ENCODE measurements around the gene HIVEP1.
A peak's percentile ranks its signal among the peaks of the same experiment; 100 is the strongest.

The HIVEP1 gene

DNA sequence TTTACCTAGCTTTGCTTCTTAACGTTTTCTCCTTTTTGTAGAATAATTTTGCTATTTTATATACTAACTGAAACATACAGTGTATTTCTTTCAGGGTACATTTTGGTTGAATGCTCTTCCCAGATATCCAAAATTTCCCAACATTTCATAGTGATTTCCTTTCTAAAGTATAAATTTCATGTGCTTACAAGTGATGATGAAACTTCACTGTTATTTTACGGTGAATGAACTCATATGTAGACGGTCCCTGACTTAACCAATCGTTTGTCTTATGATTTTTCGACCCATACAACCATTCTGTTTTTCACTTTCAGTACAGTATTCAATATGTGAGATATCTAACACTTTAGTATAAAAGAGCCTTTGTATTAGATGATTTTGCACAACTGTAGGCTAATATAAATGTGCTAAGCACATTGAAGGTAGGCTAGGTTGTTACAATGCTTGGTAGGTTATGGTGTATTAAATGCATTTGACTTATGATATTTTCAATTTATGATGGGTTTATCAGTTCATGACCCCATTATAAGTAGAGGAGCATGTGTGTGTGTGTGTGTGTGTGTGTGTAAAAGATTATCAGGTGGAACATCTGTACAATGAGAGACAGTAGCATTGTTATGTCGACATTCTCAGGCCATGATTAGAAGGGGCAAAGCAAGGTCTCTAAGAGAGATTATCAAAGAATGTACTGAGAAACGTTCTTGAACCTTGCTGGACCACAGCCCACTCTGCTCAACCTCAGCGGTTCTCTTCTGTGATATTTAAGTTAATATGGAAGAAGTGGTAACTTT lies 20.9 kb downstream of the HIVEP1 start:
- DNase-seq (ENCODE audit: low read depth) = no peak
- TF ChIP-seq, protein P1, sequence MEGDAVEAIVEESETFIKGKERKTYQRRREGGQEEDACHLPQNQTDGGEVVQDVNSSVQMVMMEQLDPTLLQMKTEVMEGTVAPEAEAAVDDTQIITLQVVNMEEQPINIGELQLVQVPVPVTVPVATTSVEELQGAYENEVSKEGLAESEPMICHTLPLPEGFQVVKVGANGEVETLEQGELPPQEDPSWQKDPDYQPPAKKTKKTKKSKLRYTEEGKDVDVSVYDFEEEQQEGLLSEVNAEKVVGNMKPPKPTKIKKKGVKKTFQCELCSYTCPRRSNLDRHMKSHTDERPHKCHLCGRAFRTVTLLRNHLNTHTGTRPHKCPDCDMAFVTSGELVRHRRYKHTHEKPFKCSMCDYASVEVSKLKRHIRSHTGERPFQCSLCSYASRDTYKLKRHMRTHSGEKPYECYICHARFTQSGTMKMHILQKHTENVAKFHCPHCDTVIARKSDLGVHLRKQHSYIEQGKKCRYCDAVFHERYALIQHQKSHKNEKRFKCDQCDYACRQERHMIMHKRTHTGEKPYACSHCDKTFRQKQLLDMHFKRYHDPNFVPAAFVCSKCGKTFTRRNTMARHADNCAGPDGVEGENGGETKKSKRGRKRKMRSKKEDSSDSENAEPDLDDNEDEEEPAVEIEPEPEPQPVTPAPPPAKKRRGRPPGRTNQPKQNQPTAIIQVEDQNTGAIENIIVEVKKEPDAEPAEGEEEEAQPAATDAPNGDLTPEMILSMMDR (conservative IDR thresholded peaks at IDR 0.05; ENCODE audit: low read depth, low read length) = no peak
- H3K4me3 ChIP-seq (ENCODE audit: low read depth, low read length) = no peak overlapping the region

DNA sequence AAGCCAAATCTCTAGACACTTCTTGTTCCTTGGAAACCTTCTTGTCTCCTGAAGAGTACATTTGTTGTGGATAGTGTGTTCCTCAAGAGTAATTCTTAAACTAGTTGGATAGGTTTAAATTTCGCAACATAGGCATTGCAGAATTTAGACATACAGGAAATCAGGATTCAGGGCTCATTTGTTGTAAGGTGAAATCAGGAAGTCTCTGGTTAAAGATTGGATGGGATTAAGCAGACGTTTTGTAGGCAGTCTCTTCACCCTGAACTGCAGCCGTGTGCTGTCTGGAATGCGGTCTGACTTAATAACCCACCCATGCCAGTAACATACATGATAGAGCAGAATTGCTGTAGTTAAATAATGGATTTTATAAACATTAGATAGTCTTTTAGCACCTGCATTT lies 21.7 kb downstream of the HIVEP1 start:
- peak; percentile 64 for DNase-seq (ENCODE audit: low read depth)
- H3K4me3 ChIP-seq (ENCODE audit: low read depth, low read length) = no peak overlapping the region

DNA sequence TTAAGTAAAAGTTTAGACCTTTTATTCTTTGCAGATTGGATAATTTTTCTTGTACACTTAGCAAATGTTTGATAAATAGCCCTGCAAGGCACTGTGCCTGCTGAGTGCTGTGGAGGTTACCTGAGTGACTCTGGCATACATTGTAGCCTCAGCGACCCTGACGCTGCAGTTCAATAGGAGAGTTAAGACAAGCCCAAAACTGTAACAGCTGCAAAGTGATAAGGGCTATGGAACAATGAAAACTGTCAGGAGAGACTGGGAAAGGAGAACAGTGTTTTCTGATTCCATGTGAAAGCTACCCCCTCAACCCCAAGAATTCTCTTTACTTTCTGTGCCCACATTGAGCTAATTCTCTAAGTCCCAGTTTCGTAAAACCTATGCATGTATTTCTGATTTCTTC lies 22.2 kb downstream of the HIVEP1 start:
- no peak overlapping the region for H3K4me3 ChIP-seq (ENCODE audit: low read depth, low read length)
- no peak for DNase-seq (ENCODE audit: low read depth)
- TF ChIP-seq, protein P1 (conservative IDR thresholded peaks at IDR 0.05; ENCODE audit: low read depth, low read length) = no peak

More for the DNA sequence above, 21.7 kb downstream of the HIVEP1 start:
- TF ChIP-seq, protein P1 (conservative IDR thresholded peaks at IDR 0.05; ENCODE audit: low read depth, low read length) = no peak

DNA sequence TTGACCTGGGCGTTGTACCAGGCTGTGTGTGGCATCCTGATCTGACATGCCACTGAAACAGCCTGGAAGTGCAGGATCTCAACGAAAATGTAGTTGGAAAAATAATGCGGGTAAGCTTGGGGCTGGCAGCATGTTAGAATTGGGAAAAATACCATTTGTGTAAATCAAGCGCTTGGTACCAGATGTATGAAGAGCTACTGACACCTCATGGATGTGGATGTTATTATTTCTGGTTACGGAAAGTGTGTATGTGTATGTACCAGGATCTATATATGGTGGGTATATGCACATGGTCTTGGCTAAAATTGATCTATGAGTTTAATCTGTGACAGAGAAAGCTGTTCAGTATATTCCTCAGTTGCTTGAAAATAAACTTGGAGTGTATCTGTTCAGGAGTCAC lies 22.7 kb downstream of the HIVEP1 start:
- peak; percentile 26 for DNase-seq (ENCODE audit: low read depth)
- no peak overlapping the region for H3K4me3 ChIP-seq (ENCODE audit: low read depth, low read length)
- TF ChIP-seq, protein P1 (conservative IDR thresholded peaks at IDR 0.05; ENCODE audit: low read depth, low read length) = peak; percentile 18

DNA sequence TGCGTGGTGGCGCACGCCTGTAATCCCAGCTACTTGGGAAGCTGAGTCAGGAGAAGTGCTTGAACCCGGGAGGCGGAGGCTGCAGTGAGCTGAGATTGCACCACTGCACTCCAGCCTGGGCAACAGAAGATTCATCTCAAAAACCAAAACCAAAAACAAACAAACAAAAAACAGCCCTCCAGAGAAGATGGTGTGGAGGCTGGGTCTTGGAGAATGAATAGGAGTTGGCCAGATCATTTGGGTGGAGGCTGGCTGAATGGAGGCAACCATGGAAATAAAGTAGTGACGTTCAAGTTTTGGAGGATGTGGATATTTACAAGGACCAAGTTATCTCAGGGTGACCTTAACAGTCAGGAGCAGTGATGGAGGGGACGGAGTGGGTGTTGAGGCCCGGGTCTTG lies 24.7 kb downstream of the HIVEP1 start:
- TF ChIP-seq, protein P1 (conservative IDR thresholded peaks at IDR 0.05; ENCODE audit: low read depth, low read length) = no peak

DNA sequence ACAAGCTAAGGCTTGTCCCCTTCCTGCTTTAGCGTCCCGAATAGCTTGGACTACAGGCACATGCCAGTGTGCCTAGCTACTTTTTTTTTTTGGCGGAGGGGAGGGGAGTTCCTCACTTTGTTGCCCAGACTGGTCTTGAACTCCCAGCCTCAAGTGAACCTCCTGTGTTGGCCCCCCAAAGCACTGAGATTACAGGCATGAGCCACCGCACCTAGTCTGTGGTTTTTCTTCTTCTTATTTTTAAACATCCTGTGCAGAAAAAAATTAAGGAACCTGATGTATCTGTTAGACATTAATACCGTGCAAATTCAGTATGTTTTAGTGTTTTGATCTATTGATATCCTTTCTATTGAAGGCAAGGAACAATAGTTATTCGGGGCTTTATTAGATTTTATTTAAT lies 25.7 kb downstream of the HIVEP1 start:
- no peak overlapping the region for H3K4me3 ChIP-seq (ENCODE audit: low read depth, low read length)
- no peak for DNase-seq (ENCODE audit: low read depth)
- TF ChIP-seq, protein P1 (conservative IDR thresholded peaks at IDR 0.05; ENCODE audit: low read depth, low read length) = no peak

More for the DNA sequence above, 24.7 kb downstream of the HIVEP1 start:
- no peak for DNase-seq (ENCODE audit: low read depth)
- no peak overlapping the region for H3K4me3 ChIP-seq (ENCODE audit: low read depth, low read length)

All from choroid plexus epithelial cell (primary cell).